H9 (cell line): ENCODE data around the gene OR51V1. TPM values are rescaled to one million over a fixed set of nuclear protein-coding genes. Genes with fewer than 3 reads are reported as not detected.

Experiments used
- DNase-seq: peaks from one replicate; pipeline ENCODE4 v3.0.0-alpha.2; 2017
- H2AFZ ChIP-seq: one replicate; pipeline ENCODE4 v1.6.1; 2013; ENCODE audit warnings: mild to moderate bottlenecking, low read length, control low read depth, moderate library complexity
- H2AK5ac ChIP-seq: 2 replicates; pipeline ENCODE4 v1.6.1; 2013; ENCODE audit warnings: low read length, control low read depth, mixed read lengths; ENCODE audit not compliant: insufficient read length
- H2BK120ac ChIP-seq: one replicate; pipeline ENCODE4 v1.6.1; 2013; ENCODE audit warnings: low read depth, mild to moderate bottlenecking, low read length, control low read depth, inconsistent platforms; ENCODE audit not compliant: poor library complexity, severe bottlenecking
- H2BK12ac ChIP-seq: 2 replicates; pipeline ENCODE4 v1.6.1; 2013; ENCODE audit warnings: low read length, control low read depth, mixed read lengths, low read depth; ENCODE audit not compliant: insufficient read length
- H2BK15ac ChIP-seq: 2 replicates; pipeline ENCODE4 v1.6.1; 2013; ENCODE audit warnings: low read depth, low read length, control low read depth
- H2BK20ac ChIP-seq: one replicate; pipeline ENCODE4 v1.6.1; 2013; ENCODE audit warnings: low read depth, mild to moderate bottlenecking, low read length, control low read depth, inconsistent platforms; ENCODE audit not compliant: poor library complexity, severe bottlenecking
- H2BK5ac ChIP-seq: 2 replicates; pipeline ENCODE4 v1.6.1; 2013; ENCODE audit warnings: low read length, control low read depth, mixed read lengths; ENCODE audit not compliant: insufficient read length
- H3K14ac ChIP-seq: 2 replicates; pipeline ENCODE4 v1.6.1; 2013; ENCODE audit warnings: low read length, control low read depth; ENCODE audit not compliant: insufficient read depth
- H3K18ac ChIP-seq: 2 replicates; pipeline ENCODE4 v1.6.1; 2013; ENCODE audit warnings: low read depth, mild to moderate bottlenecking, mixed read lengths, low read length, control low read depth; ENCODE audit not compliant: insufficient read length
- H3K23ac ChIP-seq: 2 replicates; pipeline ENCODE4 v1.6.1; 2013; ENCODE audit warnings: low read length, control low read depth, mixed read lengths, low read depth; ENCODE audit not compliant: insufficient read length
- H3K23me2 ChIP-seq: 2 replicates; pipeline ENCODE4 v1.6.1; 2013; ENCODE audit warnings: low read depth, mild to moderate bottlenecking, mixed read lengths, low read length, control low read depth; ENCODE audit not compliant: insufficient read length, poor library complexity, severe bottlenecking
- H3K27ac ChIP-seq: 2 replicates; pipeline ENCODE4 v1.5.1; 2013; ENCODE audit warnings: low read length, control low read depth, mixed read lengths, low read depth; ENCODE audit not compliant: insufficient read length
- H3K27me3 ChIP-seq: 2 replicates; pipeline ENCODE4 v1.6.1; 2013; ENCODE audit warnings: low read length, control low read depth, inconsistent platforms; ENCODE audit not compliant: insufficient read depth
- H3K4ac ChIP-seq: 2 replicates; pipeline ENCODE4 v1.6.1; 2013; ENCODE audit warnings: low read depth, mild to moderate bottlenecking, control low read depth, inconsistent platforms, low read length, moderate library complexity
- H3K4me1 ChIP-seq: 2 replicates; pipeline ENCODE4 v1.6.1; 2013; ENCODE audit warnings: low read length, control low read depth, inconsistent platforms; ENCODE audit not compliant: insufficient read depth
- H3K4me2 ChIP-seq: 2 replicates; pipeline ENCODE4 v1.6.1; 2013; ENCODE audit warnings: low read length, control low read depth, mixed read lengths; ENCODE audit not compliant: insufficient read length, insufficient read depth
- H3K56ac ChIP-seq: 2 replicates; pipeline ENCODE4 v1.6.1; 2013; ENCODE audit warnings: low read depth, mild to moderate bottlenecking, mixed read lengths, low read length, control low read depth; ENCODE audit not compliant: insufficient read length
- H3K79me1 ChIP-seq: 2 replicates; pipeline ENCODE4 v1.6.1; 2013; ENCODE audit warnings: low read depth, mild to moderate bottlenecking, moderate library complexity, low read length, control low read depth, inconsistent platforms; ENCODE audit not compliant: insufficient read depth, poor library complexity, severe bottlenecking
- H3K79me2 ChIP-seq: 2 replicates; pipeline ENCODE4 v1.6.1; 2013; ENCODE audit warnings: low read length, control low read depth, inconsistent platforms; ENCODE audit not compliant: insufficient read depth
- H3K9ac ChIP-seq: 2 replicates; pipeline ENCODE4 v1.6.1; 2013; ENCODE audit warnings: low read length, control low read depth, mixed read lengths; ENCODE audit not compliant: insufficient read length; ENCODE audit errors: extremely low read depth
- H3K9me3 ChIP-seq: one replicate; pipeline ENCODE4 v1.6.1; 2013; ENCODE audit warnings: low read depth, low read length, inconsistent platforms; ENCODE audit not compliant: control insufficient read depth
- H3T11ph ChIP-seq: one replicate; pipeline ENCODE4 v1.6.1; 2013; ENCODE audit warnings: mild to moderate bottlenecking, low read length, control low read depth, inconsistent platforms
- H4K20me1 ChIP-seq: one replicate; pipeline ENCODE4 v1.6.1; 2013; ENCODE audit not compliant: control insufficient read depth, insufficient read length, insufficient read depth
- H4K5ac ChIP-seq: 2 replicates; pipeline ENCODE4 v1.6.1; 2013; ENCODE audit warnings: low read depth, mild to moderate bottlenecking, mixed read lengths, low read length, control low read depth; ENCODE audit not compliant: insufficient read length
- H4K8ac ChIP-seq: replicated peaks from 2 replicates; pipeline ENCODE4 v1.6.1; 2013; ENCODE audit warnings: low read length, control low read depth, mixed read lengths, low read depth; ENCODE audit not compliant: insufficient read length
- H4K91ac ChIP-seq: 2 replicates; pipeline ENCODE4 v1.6.1; 2013; ENCODE audit warnings: low read depth, mild to moderate bottlenecking, moderate library complexity, mixed read lengths, low read length, control low read depth; ENCODE audit not compliant: insufficient read length
- H3K27ac Mint-ChIP-seq, 3 experiments: 2 replicates in 2 of 3; 3 replicates in 1 of 3; pipeline ENCODE4 v1.8.0; 2020 to 2021; ENCODE audit warnings: mixed read lengths in 3 of 3, mild to moderate bottlenecking in 1 of 3, moderate library complexity in 1 of 3
- H3K27me3 Mint-ChIP-seq: 2 replicates; pipeline ENCODE4 v1.8.0; 2021; ENCODE audit warnings: low read depth, mild to moderate bottlenecking, moderate library complexity, mixed read lengths
- H3K36me3 Mint-ChIP-seq, 3 experiments: 2 replicates in 2 of 3; 3 replicates in 1 of 3; pipeline ENCODE4 v1.8.0; 2020 to 2021; ENCODE audit warnings: low read depth in 3 of 3, mixed read lengths in 3 of 3; ENCODE audit not compliant: insufficient read depth in 1 of 3
- H3K4me1 Mint-ChIP-seq, 2 experiments: 2 replicates each; pipeline ENCODE4 v1.8.0; 2020; ENCODE audit warnings: mixed read lengths in 2 of 2
- H3K4me3 Mint-ChIP-seq, 2 experiments: 2 replicates in 1 of 2; 3 replicates in 1 of 2; pipeline ENCODE4 v1.8.0; 2020 to 2021; ENCODE audit warnings: mild to moderate bottlenecking in 2 of 2, mixed read lengths in 2 of 2, moderate library complexity in 1 of 2
- H3K9me3 Mint-ChIP-seq, 2 experiments: 2 replicates in 1 of 2; 3 replicates in 1 of 2; pipeline ENCODE4 v1.8.0; 2020; ENCODE audit warnings: mild to moderate bottlenecking in 2 of 2, mixed read lengths in 2 of 2, moderate library complexity in 1 of 2
- CTCF ChIP-seq: fragments of 200-600 bp; sonication (generic); conservative IDR thresholded peaks from 3 replicates; pipeline ENCODE4 v1.8.0; 2021; ENCODE audit warnings: antibody characterized with exemption, mild to moderate bottlenecking
- whole genome bisulfite sequencing: extraction: QIAGEN DNeasy Blood & Tissue Kit; methylation state at CpG from one replicate; pipeline ENCODE4 v1.1.7; 2013; ENCODE audit warnings: missing lambda C conversion rate, low lambda C conversion rate, mixed read lengths; ENCODE audit not compliant: insufficient read length; ENCODE audit errors: extremely low coverage; 5-methylcytosine and 5-hydroxymethylcytosine counted together
- total RNA-seq: library from RNA; stranded (reverse); gene quantifications from 2 replicates; pipeline ENCODE4 v1.2.1, GENCODE V29; 2021

OR51V1 gene
- total RNA-seq, 1 experiment from 2014 or later: not detected

GRCh38 chr11:5234381-5234834 lies 33.9 kb upstream of the OR51V1 start, which contains the start of gene HBD:
HBD (minus strand) TSS chr11:5234483; CDS start chr11:5234433, 50 bp downstream.
- Mint-ChIP-seq H3K27me3 (peaks cover 6% of the 10 kb centered on the region), H3K9me3 (no peaks in the 10 kb centered on the region), H3K27ac (no peak within 1 kb of the TSS; a peak in 1 of 7 replicates), H3K36me3 (no peaks in the 10 kb centered on the region), H3K4me1 (no peaks in the 10 kb centered on the region), H3K4me3 (no peak within 1 kb of the TSS)
- Histone ChIP-seq H3K27me3 (no peaks in the 10 kb centered on the region), H3K4me1 (no peaks in the 10 kb centered on the region), H2BK5ac (no peak within 1 kb of the TSS), H3K23ac (no peak within 1 kb of the TSS), H4K91ac (no peak within 1 kb of the TSS), H4K8ac (no peak within 1 kb of the TSS), H3K9ac (no peak within 1 kb of the TSS), H3K14ac (no peak within 1 kb of the TSS), H3K9me3 (no peaks in the 10 kb centered on the region), H3K23me2 (no peaks in the 10 kb centered on the region), H3K4ac (no peak within 1 kb of the TSS), H3K4me2 (no peak within 1 kb of the TSS), H2AFZ (no peak within 1 kb of the TSS), H3K79me1 (no peaks in the 10 kb centered on the region), H3T11ph (no peak within 1 kb of the TSS), H3K27ac (no peak within 1 kb of the TSS), H2BK20ac (no peak within 1 kb of the TSS), H3K79me2 (no peaks in the 10 kb centered on the region), H2AK5ac (no peak within 1 kb of the TSS), H4K5ac (no peak within 1 kb of the TSS), H2BK12ac (no peak within 1 kb of the TSS), H4K20me1 (no peaks in the 10 kb centered on the region), H2BK15ac (no peak within 1 kb of the TSS), H3K18ac (no peak within 1 kb of the TSS), H3K56ac (no peak within 1 kb of the TSS), H2BK120ac (no peak within 1 kb of the TSS)
- no peak for TF ChIP-seq CTCF
- DNase-seq: no peak
- WGBS: no CpG with 5 or more reads among the region's 2 CpGs
